Fibroblast of the aortic adventitia (primary cell): ENCODE measurements around the gene F11R. TPM values are rescaled to one million over a fixed set of nuclear protein-coding genes. Genes with fewer than 3 reads are reported as not detected.
"Not testable (repeated sequence)": the region's sequence is repeated elsewhere in the genome, so short reads cannot be mapped to it uniquely, and the experiment has no call there.

ENCODE experiments used
- DNase-seq: peaks from one replicate; pipeline ENCODE4 v3.0.0-alpha.2; 2010; ENCODE audit warnings: low read depth
- H3K4me3 ChIP-seq: 2 replicates; pipeline ENCODE4 v1.5.1; 2011; ENCODE audit warnings: low read depth, mild to moderate bottlenecking, control low read depth, low read length, moderate library complexity
- total RNA-seq: library from RNA; depleted of rRNA; stranded (reverse); fragments of >200 nt; gene quantifications from 2 replicates; pipeline ENCODE4 v1.2.3, GENCODE V29; 2012; ENCODE audit warnings: low replicate concordance
- TF ChIP-seq, protein P1 (sequence below): IDR thresholded peaks from 2 replicates; pipeline ENCODE4 v1.5.1; 2011; ENCODE audit warnings: mild to moderate bottlenecking, low read length, control low read depth, inconsistent platforms; ENCODE audit not compliant: insufficient read depth

Gene F11R
- total RNA-seq, result 0.36 and 3.3 TPM in 2 replicates

DNA sequence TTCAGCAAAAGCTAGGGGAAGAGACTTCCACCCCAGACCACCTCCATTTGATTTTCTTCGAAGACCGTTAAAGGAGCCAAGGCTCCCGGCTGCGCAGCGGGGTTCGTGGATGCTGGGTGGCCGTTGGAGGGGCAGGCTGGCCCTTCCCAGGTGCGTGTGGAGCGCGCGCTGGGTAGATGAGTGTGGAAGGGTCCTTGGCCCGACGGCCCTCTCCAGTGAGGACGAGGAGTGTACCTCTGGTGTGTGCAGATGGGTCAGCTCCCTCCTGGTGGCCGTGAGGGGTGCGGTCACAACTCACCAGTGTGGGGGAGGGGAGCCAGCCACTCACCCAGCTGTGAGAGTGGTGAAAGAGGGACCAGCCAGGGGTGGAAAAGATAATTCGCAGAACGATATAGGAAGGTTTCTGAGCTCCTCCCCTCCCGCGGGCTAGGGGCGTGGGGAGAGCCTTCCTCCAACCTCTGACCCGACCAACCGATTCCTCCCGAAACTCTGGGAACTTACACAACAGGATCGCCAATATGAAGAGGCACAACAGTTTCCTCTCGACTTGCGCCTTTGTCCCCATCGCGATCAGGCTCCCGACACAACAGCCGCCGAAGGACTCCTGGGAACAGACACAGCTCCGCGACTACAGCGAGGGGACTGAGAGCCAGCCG, at the start of gene F11R:
TSS of gene F11R (minus strand) at position 644 of the 656 bp plus-strand sequence. CDS start at position 565, 79 bp downstream.
- peak within 1 kb of the TSS; percentile 58 for H3K4me3 ChIP-seq
- DNase-seq, result no peak

DNA sequence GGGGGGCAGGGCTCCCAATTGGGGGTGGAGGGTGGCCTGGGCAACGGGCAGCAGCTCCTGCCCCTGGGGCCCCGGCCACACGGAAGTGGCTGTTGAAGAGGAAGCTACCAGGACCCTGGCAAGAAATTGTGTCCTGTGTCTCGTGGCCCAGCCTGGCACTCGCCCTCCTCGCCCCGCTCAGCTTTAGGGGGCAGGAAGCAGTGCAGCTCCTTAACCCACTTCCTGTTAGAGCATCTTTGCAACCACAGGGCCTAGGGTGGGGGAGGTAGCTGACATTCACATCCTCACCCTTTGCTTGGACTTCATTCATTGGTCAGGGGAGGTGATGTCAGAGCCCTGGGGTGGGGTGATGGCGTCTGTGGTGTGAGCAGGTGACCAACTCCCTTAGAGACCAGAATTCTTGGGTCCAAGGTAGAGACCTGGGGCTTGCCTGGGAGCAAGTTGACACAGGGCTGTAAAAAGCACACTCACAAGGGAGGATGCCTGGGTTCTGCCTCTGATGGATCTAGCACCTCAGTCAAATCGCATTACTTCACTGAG, 48.8 kb upstream of the F11R start, which contains the start of gene ARHGAP30:
TSS of gene ARHGAP30 (minus strand) at position 161 of the 540 bp plus-strand sequence. CDS start 267 bp downstream, outside the sequence.
- no peak within 1 kb of the TSS for H3K4me3 ChIP-seq
- no peak for DNase-seq
- TF ChIP-seq, protein P1, sequence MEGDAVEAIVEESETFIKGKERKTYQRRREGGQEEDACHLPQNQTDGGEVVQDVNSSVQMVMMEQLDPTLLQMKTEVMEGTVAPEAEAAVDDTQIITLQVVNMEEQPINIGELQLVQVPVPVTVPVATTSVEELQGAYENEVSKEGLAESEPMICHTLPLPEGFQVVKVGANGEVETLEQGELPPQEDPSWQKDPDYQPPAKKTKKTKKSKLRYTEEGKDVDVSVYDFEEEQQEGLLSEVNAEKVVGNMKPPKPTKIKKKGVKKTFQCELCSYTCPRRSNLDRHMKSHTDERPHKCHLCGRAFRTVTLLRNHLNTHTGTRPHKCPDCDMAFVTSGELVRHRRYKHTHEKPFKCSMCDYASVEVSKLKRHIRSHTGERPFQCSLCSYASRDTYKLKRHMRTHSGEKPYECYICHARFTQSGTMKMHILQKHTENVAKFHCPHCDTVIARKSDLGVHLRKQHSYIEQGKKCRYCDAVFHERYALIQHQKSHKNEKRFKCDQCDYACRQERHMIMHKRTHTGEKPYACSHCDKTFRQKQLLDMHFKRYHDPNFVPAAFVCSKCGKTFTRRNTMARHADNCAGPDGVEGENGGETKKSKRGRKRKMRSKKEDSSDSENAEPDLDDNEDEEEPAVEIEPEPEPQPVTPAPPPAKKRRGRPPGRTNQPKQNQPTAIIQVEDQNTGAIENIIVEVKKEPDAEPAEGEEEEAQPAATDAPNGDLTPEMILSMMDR, result no peak

More for the DNA sequence above, at the start of gene F11R:
- TF ChIP-seq, protein P1, result no peak

DNA sequence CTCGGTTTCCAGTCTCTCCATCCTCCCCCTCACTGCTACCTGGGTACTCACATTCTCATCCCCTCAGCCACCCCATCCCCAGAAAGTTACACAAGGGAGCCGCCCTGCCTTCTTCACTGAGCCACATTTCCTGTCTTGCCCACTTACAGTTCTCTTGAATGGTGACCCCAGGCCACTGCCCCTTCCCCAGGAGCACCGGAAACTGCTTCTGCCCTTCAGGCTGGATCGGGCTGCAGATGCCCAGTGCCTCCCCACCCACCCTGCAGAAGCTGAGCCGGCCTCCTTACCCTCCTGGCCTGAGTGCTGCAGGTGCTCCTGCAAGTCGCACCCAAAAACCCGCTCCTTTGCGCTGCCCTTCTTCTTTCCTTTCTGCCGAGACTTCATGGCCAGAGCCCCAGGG, 48.3 kb upstream of the F11R start:
- TF ChIP-seq, protein P1, result no peak
- no peak overlapping the region for H3K4me3 ChIP-seq
- DNase-seq, result no peak

DNA sequence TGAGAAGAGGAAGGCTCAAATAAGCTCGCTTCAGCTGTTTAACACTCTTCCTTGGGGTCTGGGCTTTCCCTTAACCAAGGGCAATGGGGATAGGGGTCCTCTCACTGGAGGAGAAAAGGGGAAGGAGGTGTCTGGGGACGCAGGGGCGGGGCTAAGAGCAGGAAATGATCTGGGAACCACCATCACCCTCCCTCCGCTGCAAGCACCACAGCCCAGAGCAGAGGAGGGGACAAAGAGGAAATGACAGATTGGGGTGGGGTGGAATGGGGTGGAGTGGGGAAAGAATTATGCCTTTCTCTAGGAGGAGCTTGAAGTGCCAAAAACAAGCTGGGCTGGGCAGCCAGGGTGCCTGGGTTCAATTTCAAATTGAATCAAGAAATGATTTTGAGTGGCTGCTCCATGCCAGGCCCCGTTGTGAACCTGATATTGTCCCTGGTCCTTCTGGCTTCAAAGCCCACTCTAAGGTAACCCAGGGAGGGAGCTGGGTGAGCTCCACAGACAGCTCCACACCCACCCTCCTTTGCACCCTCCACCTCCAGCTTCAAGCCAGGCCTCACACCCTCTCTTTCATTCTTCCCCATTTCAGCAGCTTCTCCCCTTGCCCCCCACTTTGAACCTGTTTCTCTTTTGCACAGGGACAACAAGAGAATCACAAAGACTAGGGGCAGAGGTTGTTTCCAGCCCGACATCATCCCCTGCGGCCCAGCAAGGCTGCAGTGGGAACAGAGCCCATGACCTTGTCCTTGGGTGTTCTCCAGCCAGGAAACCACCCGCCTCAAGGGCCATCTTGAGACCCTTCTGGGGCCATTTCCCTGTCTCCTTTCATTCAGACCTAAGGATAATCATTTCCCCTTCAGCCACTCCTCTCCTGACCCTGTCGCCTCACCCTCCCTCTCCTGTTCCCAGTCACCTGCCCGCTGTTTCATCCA, 47.6 kb upstream of the F11R start:
- TF ChIP-seq, protein P1, result no peak
- DNase-seq, result no peak

DNA sequence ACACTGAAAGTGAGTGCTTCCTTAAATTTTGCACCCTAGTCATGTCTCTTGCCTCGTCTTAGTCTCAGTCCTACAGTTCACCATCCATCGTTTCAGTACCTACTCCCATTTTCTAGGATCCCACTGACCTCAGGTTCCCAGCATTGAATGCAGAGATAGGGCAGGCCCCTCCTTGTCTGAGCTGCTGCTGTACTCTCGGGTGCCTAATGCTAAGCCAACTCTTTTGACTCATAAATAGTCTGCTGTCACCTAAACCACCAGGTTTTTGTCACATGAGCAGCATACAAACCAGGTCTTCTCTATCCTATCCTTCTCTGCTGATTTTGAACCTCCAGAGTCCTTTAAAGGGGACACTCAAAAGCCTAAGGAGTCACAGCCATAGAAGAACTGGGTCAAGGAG, 45.7 kb upstream of the F11R start:
- DNase-seq, result no peak
- TF ChIP-seq, protein P1, result no peak
- H3K4me3 ChIP-seq, result no peak overlapping the region

More for the DNA sequence above, 47.6 kb upstream of the F11R start:
- no peak overlapping the region for H3K4me3 ChIP-seq

DNA sequence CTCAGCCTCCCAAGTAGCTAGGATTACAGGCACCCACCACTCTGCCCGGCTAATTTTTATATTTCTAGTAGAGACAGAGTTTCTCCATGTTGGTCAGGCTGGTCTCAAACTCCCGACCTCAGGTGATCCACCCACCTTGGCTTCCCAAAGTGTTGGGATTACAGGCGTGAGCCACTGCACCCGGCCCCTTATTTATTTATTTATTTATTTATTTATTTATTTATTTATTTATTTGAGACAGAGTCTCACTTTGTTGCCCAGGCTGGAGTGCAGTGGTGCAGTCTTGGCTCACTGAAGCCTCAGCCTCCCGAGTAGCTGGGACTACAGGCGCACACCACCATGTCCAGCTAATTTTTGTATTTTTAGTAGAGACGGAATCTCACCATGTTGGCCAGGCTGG, 44.7 kb upstream of the F11R start:
- not testable (repeated sequence) for DNase-seq

DNA sequence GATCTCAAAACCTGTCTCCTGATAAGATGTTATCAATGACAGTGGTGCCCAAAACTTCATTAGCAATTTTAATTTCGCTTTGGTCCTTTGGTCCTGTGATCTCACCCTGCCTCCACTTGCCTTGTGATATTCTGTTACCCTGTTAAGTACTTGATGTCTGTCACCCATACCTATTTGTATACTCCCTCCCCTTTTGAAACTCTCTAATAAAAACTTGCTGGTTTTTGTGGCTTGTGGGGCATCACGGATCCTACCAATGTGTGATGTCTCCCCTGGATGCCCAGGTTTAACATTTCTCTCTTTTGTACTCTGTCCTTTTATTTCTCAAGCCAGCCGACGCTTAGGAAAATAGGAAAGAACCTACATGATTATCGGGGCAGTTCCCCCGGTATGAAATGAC, 43.0 kb upstream of the F11R start:
- not testable (repeated sequence) for H3K4me3 ChIP-seq, DNase-seq

More for the DNA sequence above, 44.7 kb upstream of the F11R start:
- H3K4me3 ChIP-seq, result not testable (repeated sequence)
